GM19035 (cell line): Measurements from ENCODE around the gene SPIN1.

Experiments used
- ATAC-seq: cut with Tn5 transposase; IDR thresholded peaks from one replicate; pipeline ENCODE4 v1.9.1; 2021; ENCODE audit not compliant: unreplicated experiment

SPIN1 gene

DNA sequence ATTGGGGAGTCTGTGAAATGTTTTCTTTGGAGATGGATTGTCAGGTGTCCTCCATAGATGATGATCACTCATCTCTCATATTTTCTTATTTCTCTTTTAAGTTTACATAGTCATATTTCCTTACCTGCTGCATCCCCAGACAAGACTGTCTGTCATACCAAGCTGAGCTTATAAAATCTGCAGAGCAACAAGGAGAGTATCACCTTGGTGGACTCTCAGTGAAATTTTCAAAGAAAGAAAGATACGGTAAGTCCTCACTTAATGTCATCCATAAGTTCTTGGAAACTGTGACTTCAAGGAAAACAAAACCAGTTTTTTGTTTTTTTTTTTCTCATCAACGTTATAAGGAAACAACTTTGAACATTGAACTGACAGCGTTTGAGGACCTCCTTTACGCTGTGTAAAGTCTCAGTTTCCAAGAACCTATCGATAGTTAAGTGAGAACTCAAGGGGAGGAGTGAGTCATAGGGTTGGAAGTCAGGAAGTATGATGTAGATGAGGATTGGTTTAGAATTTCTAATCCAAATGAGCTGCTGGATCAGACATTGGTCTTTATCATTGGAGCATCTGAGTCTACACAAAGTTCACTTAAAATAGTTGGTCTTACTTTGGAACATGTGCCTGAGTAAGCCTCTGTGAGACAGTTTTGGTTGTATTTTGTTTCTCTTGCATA lies 45.5 kb downstream of the SPIN1 start:
- ATAC-seq, result no peak

- no peak for ATAC-seq
These were observed 47.1 kb downstream of the SPIN1 start for GRCh38 chr9:88435336-88435735.

- no peak for ATAC-seq
These were observed 48.1 kb downstream of the SPIN1 start for GRCh38 chr9:88436379-88436778.

DNA sequence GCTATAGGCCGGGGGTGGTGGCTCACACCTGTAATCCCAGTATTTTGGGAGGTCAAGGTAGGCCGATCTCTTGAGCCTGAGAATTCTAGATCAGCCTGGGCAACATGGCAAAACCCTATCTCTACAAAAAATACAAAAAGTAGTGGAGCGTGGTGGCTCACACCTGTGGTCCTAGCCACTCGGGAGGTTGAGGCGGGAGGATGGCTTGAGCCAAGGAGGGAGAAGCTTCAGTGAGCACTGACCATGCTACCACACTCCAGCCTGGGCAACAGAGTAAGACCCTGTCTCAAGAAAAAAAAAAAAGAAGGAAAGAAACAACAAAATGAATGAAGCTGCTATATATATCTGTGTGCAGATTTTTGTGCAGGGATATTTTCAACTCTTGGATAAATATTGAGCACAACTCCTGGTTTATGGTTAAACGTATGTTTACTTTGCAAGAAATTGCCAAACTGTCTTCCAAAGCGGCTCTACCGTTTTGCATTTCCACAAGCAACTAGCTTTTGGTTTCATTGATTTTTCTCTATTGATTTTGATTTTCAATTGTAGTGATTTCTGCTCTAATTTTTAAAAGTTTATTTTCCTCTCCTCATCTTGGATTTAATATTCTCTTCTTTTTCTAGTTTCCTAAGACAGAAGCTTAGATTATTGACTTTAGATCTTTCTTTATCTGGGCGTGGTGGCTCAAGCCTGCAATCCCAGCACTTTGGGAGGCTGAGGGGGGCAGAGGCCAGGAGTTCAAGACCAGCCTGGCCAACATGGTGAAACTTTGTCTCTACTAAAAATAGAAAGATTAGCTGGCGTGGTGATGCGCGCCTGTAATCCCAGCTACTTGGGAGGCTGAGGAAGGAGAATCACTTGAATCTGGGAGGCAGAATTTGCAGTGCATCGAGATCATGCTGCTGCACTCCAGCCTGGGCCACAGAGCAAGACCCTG lies 49.2 kb downstream of the SPIN1 start:
- ATAC-seq, result no peak

DNA sequence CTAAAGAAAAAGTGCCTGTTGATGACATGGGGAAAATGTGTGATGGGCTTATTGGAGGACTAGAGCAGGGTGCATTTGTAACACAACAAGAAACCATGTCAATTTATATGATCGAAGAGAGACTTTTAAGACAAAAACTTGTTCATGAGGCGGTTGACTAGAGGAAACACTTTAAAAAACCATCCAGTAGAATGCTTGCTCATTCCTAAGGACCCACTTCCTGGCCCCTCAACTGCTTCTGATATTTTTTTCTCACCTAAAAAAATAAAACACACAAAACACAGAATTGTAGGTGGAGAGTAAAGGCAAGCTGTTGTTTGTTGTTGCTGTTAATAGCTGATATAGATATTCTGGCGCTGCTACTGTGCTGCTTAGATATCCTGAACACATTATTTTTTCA lies 50.6 kb downstream of the SPIN1 start:
- ATAC-seq, result no peak

GRCh38 chr9:88441301-88442007 lies 53.2 kb downstream of the SPIN1 start:
- no peak for ATAC-seq

GRCh38 chr9:88443480-88444113 lies 55.4 kb downstream of the SPIN1 start:
- no peak for ATAC-seq

- ATAC-seq, result no peak
These were observed 58.5 kb downstream of the SPIN1 start for GRCh38 chr9:88446728-88447127.

GRCh38 chr9:88447431-88447830 lies 59.2 kb downstream of the SPIN1 start:
- no peak for ATAC-seq

DNA sequence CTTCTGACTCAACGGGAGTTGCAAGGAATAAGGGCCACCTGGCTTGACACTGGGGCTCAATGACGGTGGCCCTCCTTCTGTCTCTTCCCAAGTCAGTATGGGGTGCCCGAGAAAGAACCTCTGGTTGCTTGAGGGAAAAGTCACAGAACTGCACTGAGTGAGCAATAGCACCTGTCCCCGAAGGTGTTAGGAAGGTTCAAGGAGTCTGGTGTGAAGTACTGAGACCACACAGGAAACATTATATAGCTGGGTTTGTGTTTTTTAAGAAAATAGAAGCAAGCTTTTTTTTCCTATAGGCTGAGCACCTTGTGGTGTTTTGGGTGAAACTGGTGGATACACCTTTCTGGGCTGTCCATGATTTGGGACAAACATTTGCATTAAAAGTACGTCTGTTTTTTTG lies 62.9 kb downstream of the SPIN1 start:
- no peak for ATAC-seq

DNA sequence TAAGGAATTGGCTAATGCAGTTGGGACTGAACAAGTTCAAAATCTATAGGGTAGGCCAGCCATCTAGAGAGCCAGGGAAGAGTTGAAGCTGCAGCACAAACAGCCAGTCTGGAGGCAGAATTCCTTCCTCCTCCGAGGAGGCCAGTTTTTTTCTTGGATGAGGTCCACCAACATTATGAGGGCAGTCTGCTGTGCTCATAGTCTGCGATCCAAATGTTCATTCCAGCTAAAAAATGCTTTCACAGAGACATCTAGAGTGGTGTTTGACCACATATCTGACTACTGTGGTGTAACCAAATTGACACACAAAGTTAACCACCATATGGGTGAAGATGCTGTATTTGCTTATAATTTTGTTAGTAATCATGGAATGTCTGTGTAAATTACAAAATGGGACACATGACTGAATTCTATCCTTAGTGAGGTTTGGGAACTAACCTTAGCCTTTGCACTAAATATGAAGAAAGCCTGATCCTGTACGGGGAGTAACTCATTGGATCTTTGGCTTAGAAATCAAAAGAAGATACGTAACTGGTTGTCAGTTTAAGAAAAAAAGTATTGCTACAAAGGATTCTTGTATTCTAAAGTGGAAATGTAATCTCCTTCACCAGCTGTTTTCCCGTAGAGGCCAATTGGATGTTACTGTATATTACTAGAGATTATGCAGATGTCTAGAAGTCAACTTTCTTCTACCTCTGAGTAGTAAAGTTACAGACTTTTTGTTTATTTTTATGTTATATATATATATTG lies 70.6 kb downstream of the SPIN1 start:
- no peak for ATAC-seq

DNA sequence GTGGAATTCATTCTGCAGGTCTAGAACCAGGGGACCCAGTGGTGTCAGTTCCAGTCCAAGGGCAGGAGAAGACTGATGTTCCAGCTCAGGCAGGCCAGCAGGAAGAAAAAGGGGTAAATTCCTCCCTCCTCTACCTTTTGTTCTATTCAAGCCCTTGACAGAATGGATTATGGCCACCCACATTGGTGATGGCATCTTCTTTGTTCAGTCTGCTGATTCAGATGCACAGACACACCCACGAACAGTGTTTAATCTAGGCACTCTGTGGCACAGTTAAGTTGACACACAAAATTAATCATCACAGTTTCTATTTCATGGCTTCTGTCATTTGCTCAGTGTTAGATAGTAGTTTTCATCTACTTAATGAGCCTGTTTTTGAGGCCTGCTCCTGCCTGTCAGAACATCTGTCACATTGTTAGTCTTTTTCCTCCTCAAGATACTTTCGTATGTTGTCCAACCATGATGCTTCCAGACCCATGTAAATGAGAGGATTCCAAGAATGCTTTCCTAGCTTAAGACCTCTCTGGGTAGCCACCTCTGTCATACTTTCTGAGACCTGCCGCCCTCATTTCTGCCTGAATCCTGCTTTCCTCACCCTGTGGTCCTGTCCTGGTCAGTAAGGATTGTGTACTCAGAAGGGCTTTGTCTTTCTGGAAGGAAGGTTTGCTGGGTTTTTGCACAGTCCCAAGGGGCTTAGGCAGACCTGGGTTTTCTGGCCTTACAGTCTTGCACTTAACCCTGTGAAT lies 72.5 kb downstream of the SPIN1 start:
- no peak for ATAC-seq

- ATAC-seq, result no peak
These were observed 73.9 kb downstream of the SPIN1 start for GRCh38 chr9:88462191-88462590.

- ATAC-seq, result no peak
These were observed 76.6 kb downstream of the SPIN1 start for GRCh38 chr9:88464851-88465250.

DNA sequence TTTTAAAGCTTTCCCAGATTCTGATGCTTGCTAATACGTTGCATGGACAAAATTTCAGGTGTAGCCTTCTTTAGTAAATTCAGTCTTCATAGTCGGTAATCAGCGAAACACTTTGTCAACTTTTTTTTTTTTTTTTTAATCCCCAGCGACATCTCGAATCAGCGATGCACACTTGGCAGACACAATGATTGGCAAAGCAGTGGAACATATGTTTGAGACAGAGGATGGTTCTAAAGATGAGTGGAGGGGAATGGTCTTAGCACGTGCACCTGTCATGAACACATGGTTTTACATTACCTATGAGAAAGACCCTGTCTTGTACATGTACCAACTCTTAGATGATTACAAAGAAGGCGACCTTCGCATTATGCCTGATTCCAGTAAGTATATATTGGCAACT lies 80.0 kb downstream of the SPIN1 start:
- no peak for ATAC-seq

- ATAC-seq, result no peak
These were observed 88.4 kb downstream of the SPIN1 start for GRCh38 chr9:88476491-88477271.

DNA sequence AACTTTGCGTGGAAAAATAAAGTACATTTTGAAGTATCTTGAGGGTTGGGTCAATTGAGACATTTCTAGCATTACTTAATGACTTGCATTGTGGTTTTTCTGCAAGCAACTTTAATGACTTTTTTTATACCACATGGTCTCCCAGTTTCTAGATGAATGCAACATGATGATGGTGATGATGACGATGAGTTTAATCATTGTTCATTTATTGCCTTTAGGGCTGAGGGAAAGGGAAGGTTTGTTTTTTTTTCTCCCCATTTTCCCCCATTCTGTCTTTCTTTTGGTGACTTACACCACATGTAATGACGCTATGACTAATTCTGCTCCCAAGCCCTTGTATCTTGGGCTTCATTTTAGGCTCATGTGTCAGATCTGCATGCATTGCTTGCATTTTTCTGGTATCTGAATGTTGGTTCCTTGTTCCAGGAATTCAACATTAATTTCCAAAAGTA lies 89.1 kb downstream of the SPIN1 start:
- no peak for ATAC-seq

- no peak for ATAC-seq
These were observed 90.0 kb downstream of the SPIN1 start for GRCh38 chr9:88478246-88478645.

GRCh38 chr9:88481933-88482332 lies 93.7 kb downstream of the SPIN1 start:
- no peak for ATAC-seq
